Naive thymus-derived CD8-positive, alpha-beta T cell (primary cell): ENCODE measurements around the gene ADAM21. TPM values are rescaled to one million over a fixed set of nuclear protein-coding genes. Genes with fewer than 3 reads are reported as not detected.

Source experiments
- ATAC-seq, 2 donors: fragments of 150-1000 bp; cut with Tn5 transposase in 1 of 2; sonication (Bioruptor Pico), chemical (Tn5 transposase) in 1 of 2; 1 replicate in 1 of 2; 2 replicates in 1 of 2; pipeline ENCODE4 v1.10.0; 2021; ENCODE audit warnings: mild to moderate bottlenecking in 2 of 2, moderate library complexity in 2 of 2
- POLR2A ChIA-PET: fragments of 350-600 bp; sonication (Branson Sonifier 250); formaldehyde crosslinking; loops from one replicate; lab custom pipeline; 2021; ENCODE audit warnings: antibody characterized with exemption; lab: Charles Lee
- DNase-seq, 10 donors: peaks; one replicate each; pipeline versions ENCODE4 v3.0.0 to v3.0.0-alpha.2; 2020 to 2022
- H3K27ac Mint-ChIP-seq, 10 donors: one replicate each; pipeline ENCODE4 v1.8.0; 2020 to 2022; ENCODE audit warnings: mild to moderate bottlenecking in 10 of 10, mixed read lengths in 10 of 10, moderate library complexity in 4 of 10, inconsistent platforms in 1 of 10
- H3K27me3 Mint-ChIP-seq, 5 donors: one replicate each; pipeline ENCODE4 v1.8.0; 2021 to 2022; ENCODE audit warnings: mixed read lengths in 5 of 5
- H3K36me3 Mint-ChIP-seq, 3 donors: one replicate each; pipeline ENCODE4 v1.8.0; 2020 to 2022; ENCODE audit warnings: mixed read lengths in 3 of 3, mild to moderate bottlenecking in 2 of 3, inconsistent platforms in 1 of 3
- H3K4me1 Mint-ChIP-seq, 4 donors: one replicate each; pipeline ENCODE4 v1.8.0; 2021 to 2022; ENCODE audit warnings: mixed read lengths in 4 of 4
- H3K4me3 Mint-ChIP-seq, 10 donors: one replicate each; pipeline ENCODE4 v1.8.0; 2020 to 2022; ENCODE audit warnings: mild to moderate bottlenecking in 10 of 10, mixed read lengths in 10 of 10, moderate library complexity in 6 of 10, inconsistent platforms in 1 of 10
- H3K9me3 Mint-ChIP-seq, 9 donors: one replicate each; pipeline ENCODE4 v1.8.0; 2020 to 2022; ENCODE audit warnings: mixed read lengths in 9 of 9, mild to moderate bottlenecking in 3 of 9, inconsistent platforms in 1 of 9, moderate library complexity in 1 of 9
- polyA plus RNA-seq, 3 donors: library from polyadenylated mRNA; unstranded; fragments of 300-500 nt; fragmentation: Illumina TruSeq; gene quantifications; one replicate each; pipeline ENCODE4 v1.2.3, GENCODE V29; 2021
- total RNA-seq, 8 experiments: library from RNA in 2 of 8; stranded (reverse) in 2 of 8; gene quantifications; one replicate each; pipeline ENCODE4 v1.2.3 and lab custom pipeline; 2021 to 2026

ADAM21 gene
- total and polyA plus RNA-seq, 5 experiments from 2014 or later = 0.08 to 0.56 (median 0.21) TPM; not detected in 1

GRCh38 chr14:70498191-70498590 is 46.2 kb downstream of the ADAM21 start:
- H3K9me3 Mint-ChIP-seq = peaks cover 0 to 29% (median 14%) of the 10 kb centered on the region in 9 donors
- no peaks in the 10 kb centered on the region for H3K27me3 Mint-ChIP-seq
- H3K4me1 Mint-ChIP-seq = peaks cover 0 to 7% (median 1%) of the 10 kb centered on the region in 4 donors
- ATAC-seq (no peak), DNase-seq (no peak)
- no peak overlapping the region for H3K4me3 Mint-ChIP-seq
- peaks cover 21 to 64% (median 32%) of the 10 kb centered on the region in 3 donors for H3K36me3 Mint-ChIP-seq
- H3K27ac Mint-ChIP-seq = no peak overlapping the region
- POLR2A ChIA-PET = no interaction called here

Other genes starting within 250 kb of the ADAM21 start
- 10 to 100 TPM; 33.7 to 36.8 TPM for gene COX16, start 92.5 kb upstream of the ADAM21 start, total RNA-seq
- 10 to 100 TPM; 50.7 to 59.1 (median 57.6) TPM for gene COX16, start 92.5 kb upstream of the ADAM21 start, polyA plus RNA-seq
- 10 to 100 TPM; 18.6 to 19.9 TPM for gene SYNJ2BP, start 35.1 kb upstream of the ADAM21 start, total RNA-seq
- gene SYNJ2BP, start 35.1 kb upstream of the ADAM21 start, polyA plus RNA-seq = 10 to 100 TPM; 13.2 to 16.6 (median 15.7) TPM
- 1 to 10 TPM in 1 of 2 experiments, under 1 TPM in 1; 0.88 to 1.4 TPM for gene ADAM20, start 82.8 kb downstream of the ADAM21 start, total RNA-seq
- gene ADAM20, start 82.8 kb downstream of the ADAM21 start, polyA plus RNA-seq = not detected
- 10 to 100 TPM; 73.8 to 81.8 TPM for gene MED6, start 148.5 kb downstream of the ADAM21 start, total RNA-seq
- 10 to 100 TPM; 27.4 to 36.0 (median 32.7) TPM for gene MED6, start 148.5 kb downstream of the ADAM21 start, polyA plus RNA-seq
- gene TTC9, start 189.7 kb downstream of the ADAM21 start, total RNA-seq = 10 to 100 TPM; 25.2 to 26.5 TPM
- 10 to 100 TPM; 10.2 to 22.0 (median 10.6) TPM for gene TTC9, start 189.7 kb downstream of the ADAM21 start, polyA plus RNA-seq